Head of caudate nucleus (tissue), 42 donors: ENCODE data around the gene MAN1A1.
A peak's percentile ranks its signal among the peaks of the same experiment; 100 is the strongest.

Experiments
- DNase-seq, 42 donors: peaks; one replicate each; pipeline versions ENCODE4 v3.0.0 to v3.0.0-alpha.2; 2020 to 2021; ENCODE audit warnings: mixed read lengths in 7 of 42
- intact Hi-C: fragments of 100-400 bp; cut with DNase I; formaldehyde crosslinking; loops from one replicate; pipeline ENCODE4 v1.15.0; 2022

MAN1A1 gene

DNA sequence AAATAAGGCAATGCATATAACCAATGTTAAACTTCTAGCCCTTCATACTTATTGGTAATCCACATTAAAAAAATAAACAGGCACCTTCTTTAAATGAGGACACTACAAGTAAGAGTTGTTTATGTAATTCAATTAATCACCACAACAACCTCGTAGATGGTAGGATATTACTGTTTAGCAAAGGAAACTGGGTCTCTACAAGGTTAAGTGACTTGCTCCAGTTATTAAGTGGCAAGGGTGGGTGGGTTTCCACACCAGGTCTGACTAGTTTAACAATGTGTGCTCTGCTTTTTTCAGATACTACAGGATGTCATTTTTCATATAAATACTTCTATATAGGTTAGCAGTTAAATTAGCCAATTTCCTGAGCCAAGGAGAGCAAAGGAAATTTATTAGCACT, 129.1 kb downstream of the MAN1A1 start:
- DNase-seq, result no peak
- intact Hi-C loops, result no loop called here

DNA sequence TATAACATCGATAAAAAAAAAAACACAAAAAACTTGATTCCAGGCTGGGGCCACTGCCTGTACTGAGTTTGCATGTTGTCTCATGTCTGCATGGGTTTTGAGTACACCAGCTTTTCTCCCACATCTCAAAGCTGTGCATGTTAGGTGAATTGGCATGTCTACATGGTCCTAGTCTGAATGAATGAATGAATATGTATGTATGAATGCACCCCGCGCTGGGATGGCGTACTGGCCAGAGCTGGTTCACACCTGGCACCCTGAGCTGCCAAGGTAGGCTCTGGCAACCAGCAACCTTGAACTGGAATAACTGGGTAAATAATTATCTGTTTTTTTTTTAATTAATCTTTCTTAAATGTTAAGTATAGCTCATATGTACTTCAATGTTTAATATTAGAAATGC, 131.0 kb downstream of the MAN1A1 start:
- intact Hi-C loops, result no loop called here
- no peak for DNase-seq

DNA sequence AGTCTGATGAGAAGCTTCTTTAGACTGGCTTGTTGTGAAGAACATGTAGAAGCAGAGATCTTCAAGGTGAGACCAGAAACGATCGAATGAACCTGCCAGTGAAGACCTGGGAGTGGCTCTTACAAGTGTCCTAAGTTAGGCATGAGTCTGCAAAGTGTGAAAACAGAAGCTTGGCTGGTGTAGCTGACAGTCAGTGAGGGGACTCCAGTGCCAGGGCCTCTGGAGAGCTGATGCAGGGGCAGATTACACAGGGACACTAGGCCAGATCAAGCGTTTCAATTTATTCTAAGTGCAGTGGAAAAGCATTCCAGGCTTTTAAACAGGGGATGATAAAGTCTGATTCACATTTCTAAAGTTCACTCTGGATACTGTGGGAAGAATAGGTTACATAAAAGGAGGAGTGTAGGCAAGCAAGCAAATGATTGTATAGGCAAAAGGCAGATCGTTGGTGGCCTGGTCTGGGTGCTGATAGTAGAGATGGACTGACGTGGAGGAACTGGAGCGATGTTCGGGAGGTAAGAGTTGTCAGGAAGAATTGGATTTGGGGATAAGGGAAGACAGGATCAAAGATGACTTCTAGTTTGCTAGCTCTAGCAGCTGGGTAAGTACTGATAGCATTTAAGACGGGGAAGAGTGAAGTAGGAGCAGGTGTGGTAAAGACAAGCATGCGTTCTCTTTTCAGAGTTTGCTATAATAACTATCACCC, 133.5 kb downstream of the MAN1A1 start:
- peak in 3 of 42 donors; percentile 14 to 30 (median 19) for DNase-seq
- intact Hi-C loops, result no loop called here

DNA sequence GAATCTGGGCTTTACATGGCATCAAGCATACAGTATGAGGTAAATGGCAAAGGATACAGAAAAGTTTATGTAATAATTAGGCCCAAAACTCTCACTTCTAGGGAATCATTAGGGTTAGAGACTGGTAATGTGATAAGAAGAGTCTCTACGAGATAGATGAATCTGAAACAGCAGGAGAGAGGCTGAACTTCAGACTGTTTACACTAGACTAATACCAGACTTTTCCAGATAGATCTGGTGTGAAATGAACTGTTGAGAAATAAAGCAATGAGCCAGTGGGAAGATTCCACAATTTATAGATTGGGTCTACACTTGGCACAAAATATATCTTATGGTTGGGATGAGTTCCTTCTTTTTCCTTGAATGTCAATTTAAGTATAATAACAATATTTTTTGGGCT, 134.3 kb downstream of the MAN1A1 start:
- DNase-seq, result no peak
- intact Hi-C loops, result no loop called here

DNA sequence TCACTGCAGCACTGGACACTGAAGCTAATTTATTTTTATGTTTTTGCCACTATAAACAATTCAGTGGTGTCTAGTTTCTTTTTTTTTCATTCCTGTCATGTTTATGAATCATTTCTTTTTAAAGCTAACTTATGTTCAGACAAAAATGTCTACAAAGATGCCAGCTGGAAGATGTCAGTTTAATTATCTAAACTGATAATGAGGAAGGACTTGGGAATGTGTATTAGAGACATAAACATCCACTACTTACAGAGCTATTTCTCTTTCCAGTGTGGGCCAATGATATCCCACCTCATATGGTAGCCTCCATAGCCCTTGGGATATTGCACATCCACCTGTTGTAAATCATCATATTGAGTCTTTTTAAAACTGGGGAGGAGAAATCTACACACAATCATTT, 139.0 kb downstream of the MAN1A1 start:
- DNase-seq, result no peak
- intact Hi-C loops, result no loop called here

DNA sequence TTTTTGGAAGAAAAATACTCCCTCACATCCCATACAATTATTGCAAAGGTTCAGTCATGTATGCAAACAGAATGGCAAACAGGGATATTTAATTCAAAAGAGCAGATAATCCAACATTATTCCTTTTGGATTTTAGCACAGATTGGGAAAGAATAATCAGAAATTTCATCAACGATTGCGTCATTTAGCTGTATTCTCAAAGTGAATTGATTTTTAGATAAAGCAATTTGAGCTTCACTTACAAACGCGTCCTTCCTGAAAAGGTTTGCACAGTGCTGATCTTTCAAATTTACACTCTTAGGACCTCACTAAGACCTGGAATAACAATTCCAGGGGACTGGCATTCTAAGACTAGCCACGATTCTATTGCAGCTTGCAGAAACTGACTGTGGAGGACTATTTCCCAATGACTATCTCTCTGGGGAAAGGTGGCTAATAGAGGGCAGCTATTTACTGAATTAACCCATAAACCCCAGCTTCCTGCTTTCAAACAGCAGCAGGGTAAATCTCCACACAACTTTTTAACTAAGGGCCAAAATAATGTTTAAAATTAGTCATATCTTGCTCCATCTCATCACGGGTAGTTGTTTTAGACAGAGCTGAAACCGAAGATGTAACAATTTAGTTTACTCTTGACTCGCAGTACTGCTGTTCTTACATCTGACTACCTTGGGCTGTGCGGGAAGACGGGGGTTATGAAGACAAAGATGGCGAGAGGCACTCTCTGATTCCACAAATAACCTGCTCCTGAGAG, 139.9 kb downstream of the MAN1A1 start:
- intact Hi-C loops, result no loop called here
- DNase-seq, result no peak

DNA sequence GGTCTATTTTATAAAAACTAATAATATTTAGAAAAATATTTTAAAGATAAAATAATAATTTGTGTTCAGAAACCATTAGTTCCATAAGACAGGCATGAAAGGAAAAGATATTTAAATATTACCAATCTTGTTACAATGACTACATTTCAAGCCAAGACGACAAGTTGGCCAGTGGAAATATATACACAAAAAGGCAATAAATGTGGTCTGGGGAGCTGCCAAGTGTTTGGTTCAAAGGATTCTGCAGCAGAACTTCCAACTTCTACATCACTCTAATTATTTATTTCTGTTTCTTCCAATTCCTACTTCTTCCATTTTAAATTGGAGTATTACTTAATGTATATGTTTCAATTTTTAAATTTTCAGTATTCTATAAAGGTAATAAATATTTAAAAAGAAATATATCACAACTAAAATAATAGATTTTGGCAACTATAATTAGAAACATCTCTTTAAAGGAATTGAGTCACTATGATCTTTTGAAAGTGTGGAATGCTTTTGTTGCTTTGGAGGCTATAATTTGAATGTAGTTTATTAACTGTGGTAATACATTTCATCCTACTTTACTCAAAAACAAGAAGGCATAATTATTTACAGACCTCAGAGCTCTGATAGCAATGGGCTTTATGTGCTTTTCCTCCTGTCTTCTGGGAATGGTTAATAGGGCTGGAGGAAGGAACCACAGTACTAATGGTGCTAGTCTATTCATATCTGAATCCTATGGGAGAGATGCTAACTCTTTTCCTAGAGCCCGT, 141.4 kb downstream of the MAN1A1 start:
- DNase-seq, result no peak
- intact Hi-C loops, result no loop called here

DNA sequence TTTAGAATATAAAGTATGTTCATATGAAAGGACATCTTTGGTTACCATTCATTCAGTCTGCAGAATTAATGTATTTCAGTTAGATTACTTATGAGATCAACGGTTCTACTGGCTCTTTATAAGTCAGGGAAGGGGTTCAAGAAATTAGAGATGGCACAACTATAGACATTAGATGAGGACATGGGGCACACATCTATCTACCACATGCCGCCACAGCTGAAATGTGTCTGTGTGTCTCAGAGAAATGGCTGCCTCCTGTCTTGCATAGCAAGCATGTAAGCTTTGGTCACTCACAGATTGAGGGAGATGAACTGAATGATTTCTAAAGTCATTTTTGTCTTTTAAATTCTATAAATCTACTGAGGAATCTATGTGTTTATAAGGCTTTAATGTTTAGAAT, 142.2 kb downstream of the MAN1A1 start:
- intact Hi-C loops, result no loop called here

DNA sequence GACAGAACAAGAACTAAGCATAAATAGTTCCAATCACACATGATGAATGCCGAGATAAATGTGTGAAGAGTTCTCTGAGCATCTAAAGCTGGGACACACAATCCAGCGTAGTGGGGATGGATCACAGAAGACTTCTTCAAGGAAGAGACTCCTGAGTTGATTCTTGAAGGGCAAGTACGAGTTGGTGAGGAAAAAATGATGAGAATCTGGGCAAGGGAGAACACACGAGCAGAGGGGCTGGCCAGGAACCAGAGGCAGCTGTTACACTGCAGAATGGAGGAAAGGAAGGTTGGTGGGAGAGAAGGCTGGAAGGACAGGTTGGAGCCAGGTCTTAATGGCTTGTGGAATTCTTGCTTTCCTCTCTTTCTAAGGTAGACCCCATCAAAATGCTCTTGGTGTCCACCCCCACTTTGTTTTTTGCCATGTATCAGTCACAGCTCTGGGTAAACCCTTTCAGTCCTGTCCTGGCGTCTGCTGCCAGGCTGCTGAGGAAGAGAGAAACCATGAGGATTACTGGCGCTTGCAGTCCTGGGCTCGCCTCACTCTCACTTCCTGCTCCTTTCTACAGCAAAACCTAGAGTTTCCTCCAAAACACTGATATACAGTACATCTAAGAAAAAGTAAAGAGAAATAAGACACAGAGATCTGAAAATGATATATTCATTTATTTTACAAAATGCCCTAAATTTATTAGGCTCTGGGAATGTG, 143.5 kb downstream of the MAN1A1 start:
- no peak for DNase-seq
- intact Hi-C loops, result no loop called here

More for the DNA sequence above, 142.2 kb downstream of the MAN1A1 start:
- DNase-seq, result no peak

DNA sequence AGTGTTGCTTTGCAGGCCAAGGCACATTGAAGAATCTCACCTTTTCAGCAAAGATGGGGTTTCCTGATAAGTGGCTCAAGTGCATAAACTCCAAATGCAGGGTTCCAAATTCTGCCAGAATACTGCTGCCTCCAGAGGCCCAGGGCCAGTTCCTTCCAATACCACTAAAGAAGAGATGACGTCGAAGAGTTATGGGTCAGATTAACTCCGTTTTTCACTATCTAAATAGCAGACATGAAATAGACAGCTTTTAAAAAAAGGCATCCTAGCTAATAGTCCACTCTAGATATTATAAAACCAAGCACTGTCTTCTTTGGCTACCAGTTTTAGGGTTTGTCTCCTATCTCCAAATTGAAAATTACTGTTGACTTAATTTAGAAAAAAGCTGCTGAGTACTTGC, 144.8 kb downstream of the MAN1A1 start:
- intact Hi-C loops, result no loop called here

DNA sequence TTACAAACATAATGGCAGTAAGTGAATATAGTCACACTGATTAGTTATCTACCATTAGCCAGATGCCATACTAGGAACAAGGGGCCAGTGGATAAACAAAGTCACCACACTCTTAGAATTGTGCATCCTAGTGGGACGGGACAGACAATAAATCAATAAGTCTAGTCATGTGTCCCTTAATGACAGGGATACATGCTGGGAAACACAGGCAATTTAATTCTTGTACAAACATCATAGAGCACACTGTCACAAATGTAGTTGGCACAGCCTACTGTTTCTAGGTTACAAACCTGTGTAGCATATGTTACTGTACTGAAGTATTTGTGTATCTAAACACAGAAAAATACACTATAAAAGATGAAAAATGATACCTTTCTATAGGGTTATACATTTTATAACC, 148.1 kb downstream of the MAN1A1 start:
- DNase-seq, result no peak

More for the DNA sequence above, 144.8 kb downstream of the MAN1A1 start:
- DNase-seq, result no peak

DNA sequence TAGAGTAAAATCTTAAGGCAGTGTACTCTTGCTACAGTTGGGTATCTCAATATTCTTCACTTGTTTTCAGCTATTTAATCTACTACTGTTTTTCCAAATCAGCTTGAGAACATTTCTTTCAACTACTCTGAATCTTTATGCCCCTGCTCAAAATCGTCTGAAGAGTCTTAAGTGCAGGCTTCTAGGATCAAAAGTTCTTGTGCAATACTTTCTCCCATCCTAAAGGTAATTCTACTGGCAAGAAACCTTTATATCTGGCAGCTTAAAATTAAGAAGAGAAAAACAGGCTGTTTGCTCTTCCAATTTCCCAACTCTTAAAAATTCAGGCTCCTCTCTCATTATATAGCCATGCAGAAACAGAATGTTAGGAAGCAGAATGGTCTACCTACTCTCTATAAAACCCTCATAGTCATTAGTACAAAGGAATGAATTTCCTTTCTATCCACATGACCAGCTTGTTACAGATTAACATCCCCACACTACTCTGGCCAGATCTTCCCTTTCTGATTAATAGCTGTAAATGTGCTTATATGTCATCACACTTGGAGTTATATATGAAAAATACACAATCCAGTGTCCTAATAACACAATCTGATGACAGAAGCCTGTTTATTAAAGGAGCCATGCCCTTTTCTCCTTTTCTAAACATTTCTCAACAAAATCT, 148.9 kb downstream of the MAN1A1 start:
- no peak for DNase-seq
- intact Hi-C loops, result no loop called here

More for the DNA sequence above, 148.1 kb downstream of the MAN1A1 start:
- intact Hi-C loops, result no loop called here

DNA sequence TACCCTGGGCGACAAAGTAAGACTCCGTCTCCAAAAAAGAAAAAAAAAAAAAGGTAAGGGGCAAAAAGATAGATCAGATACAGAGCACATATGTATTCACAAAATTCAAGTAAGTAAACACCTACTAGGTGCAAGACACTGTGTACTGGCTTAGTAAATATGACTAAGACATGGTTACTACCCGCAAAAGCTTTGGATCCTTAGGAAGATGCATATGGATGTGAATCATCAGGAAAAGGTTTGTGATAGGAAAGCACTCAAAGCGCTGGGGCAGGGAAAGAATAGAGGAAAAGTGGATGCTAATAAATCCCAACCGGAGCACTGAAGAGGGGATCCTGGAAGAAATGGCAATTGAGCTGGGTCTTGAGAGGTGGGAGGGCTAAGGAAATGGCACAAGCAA, 152.3 kb downstream of the MAN1A1 start:
- no peak for DNase-seq
- intact Hi-C loops, result no loop called here

DNA sequence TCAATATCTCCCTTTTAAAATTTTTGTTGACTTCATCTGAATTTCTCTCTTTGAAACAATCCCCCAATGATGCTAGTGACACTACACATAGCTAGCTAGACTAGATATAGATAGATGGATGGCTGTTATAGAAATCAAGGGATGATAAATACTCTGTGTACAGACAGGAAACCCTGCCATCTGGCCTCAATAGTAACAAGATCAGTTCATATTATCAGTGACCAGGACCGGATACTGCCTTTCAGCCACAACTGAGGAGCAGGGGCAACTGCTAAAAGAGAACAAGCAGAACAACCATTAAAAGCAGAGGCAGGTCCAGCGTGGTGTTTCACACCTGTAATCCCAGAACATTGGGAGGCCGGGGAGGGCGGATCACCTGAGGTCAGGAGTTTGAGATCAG, 152.8 kb downstream of the MAN1A1 start:
- no peak for DNase-seq
- intact Hi-C loops, result no loop called here

DNA sequence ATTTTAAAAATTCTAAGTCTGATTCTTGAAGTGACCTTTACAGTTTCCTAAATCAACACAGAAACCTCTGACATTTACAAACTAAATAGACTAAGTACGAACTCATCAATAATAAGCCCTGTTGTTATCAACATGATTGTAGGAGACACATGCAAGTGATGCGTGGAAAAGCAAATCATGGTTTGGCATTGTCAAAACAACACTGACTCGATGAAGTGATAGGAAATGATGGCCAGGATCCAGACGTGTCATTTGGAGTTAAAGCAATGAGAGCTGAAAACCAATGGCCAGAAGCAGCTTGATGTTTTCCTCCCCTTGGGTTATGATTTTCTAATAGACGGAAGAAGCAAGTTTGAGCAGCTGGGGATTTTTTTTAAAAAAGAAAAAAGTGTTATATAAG, 153.7 kb downstream of the MAN1A1 start:
- intact Hi-C loops, result no loop called here
- DNase-seq, result no peak

DNA sequence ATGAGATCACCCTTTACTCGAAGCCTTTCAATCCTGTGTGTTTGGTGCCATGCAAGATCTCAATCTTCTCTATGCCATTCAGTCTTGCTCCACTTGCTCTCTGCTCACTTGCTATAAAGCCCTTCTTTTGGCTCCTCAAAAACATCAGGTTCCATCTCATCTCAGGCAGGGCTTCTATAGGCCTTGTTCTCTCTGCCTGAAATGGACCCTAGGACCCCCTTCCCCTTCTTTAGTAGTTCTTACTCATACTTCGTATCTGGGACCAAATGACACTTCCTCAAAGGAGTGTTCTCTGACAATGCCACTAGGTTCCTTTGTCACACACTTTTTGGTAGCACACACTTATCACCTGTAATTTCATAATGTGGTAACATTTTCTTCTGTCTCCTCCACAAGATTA, 154.4 kb downstream of the MAN1A1 start:
- intact Hi-C loops, result no loop called here
- no peak for DNase-seq

DNA sequence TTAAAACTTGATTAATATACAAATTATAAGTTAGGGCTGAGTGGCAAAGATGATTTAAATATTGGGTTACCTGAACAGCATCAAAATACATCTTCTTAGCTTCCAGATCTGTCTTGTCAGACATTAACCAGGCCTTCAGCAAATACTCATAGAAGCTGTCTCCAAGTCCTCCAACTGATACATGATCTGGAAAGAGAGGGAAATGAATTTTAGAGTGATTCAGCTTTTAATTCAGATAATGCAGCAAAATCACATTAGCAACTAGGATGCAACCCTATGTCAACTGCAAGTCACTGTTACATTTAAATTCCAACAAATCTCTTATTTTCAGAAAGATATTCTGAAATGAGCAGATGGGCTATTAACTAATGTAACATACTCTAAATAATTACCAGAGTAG, 155.9 kb downstream of the MAN1A1 start:
- DNase-seq, result no peak
- intact Hi-C loops, result no loop called here

DNA sequence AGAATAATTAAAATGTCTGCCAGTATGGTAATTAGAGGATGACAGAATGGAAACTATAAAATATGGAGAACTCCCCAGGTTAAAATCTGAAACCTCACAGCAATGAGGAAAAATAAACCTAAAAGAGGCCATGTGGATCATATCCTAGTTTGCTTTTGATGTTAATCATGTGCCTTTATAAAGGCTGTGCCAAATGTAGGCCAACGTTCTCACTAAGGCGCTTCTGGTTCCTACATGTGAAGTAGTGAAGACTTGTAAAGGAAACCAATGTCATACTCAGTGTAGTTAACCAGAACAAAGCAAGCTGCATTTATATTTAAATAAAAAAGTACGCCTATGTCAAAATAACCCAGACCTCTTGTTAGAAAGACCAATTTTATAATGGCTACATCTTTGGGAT, 157.4 kb downstream of the MAN1A1 start:
- intact Hi-C loops, result no loop called here
- no peak for DNase-seq

DNA sequence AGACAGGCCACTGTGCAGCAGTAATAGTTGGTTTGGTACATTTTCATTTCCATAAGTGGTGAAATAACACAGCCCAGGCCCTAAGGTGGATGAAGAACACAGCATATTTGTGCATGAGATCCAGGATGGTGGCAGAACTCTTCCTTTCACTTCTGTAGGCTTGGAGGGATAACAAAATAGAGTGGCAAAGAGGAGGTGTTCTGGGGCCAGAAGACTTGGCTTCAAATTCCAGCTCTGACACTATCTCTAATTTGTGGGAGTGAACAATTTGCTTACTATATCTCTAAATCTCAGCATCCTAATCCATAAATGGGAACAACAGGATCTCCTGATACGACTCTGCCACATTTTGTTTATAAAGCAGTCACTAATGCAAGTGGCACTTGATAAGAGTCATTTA, 159.4 kb downstream of the MAN1A1 start:
- intact Hi-C loops, result no loop called here
- no peak for DNase-seq
